PC-3 (cell line): ENCODE data around the gene PYGO2. TPM values are rescaled to one million over a fixed set of nuclear protein-coding genes. Genes with fewer than 3 reads are reported as not detected.

Experiments
- ATAC-seq: fragments of 200-7000 bp; cut with Tn5 transposase; 2 replicates; pipeline ENCODE4 v1.9.1; 2020; ENCODE audit warnings: mild to moderate bottlenecking, moderate library complexity
- BruUV-seq: library from RNA; stranded (reverse); fragments of 400-500 nt; replicated peaks from 2 replicates; lab custom pipeline; 2021; lab: Mats Ljungman, UMichigan
- CTCF ChIA-PET: fragments of 300-600 bp; sonication (Branson Sonifier 250); formaldehyde crosslinking; loops from one replicate; lab custom pipeline; 2022; ENCODE audit warnings: antibody characterized with exemption; lab: Charles Lee
- POLR2A ChIA-PET: fragments of 300-600 bp; sonication (Branson Sonifier 250); formaldehyde crosslinking; loops from one replicate; lab custom pipeline; 2022; ENCODE audit warnings: antibody characterized with exemption; ENCODE audit not compliant: unreplicated experiment; lab: Charles Lee
- DNase-seq: peaks from one replicate; pipeline ENCODE4 v3.0.0-alpha.2; 2015
- H2AFZ ChIP-seq: fragments of 300-600 bp; sonication (generic); 2 replicates; pipeline ENCODE4 v1.6.0; 2016; ENCODE audit warnings: antibody characterized with exemption, low read length
- H3F3A ChIP-seq: fragments of 300-600 bp; sonication (generic); one replicate; pipeline ENCODE4 v1.6.0; 2017; ENCODE audit warnings: antibody characterized with exemption, low read length, control low read depth, mild to moderate bottlenecking; ENCODE audit not compliant: unreplicated experiment
- H3K27ac ChIP-seq: fragments of 300-600 bp; sonication (generic); 2 replicates; pipeline ENCODE4 v1.5.1; 2016; ENCODE audit warnings: mild to moderate bottlenecking, low read length
- H3K27me3 ChIP-seq: fragments of 300-600 bp; sonication (generic); 2 replicates; pipeline ENCODE4 v1.6.1; 2016; ENCODE audit warnings: low read length, mixed read lengths
- H3K36me3 ChIP-seq: fragments of 300-600 bp; sonication (generic); 2 replicates; pipeline ENCODE4 v1.6.1; 2016; ENCODE audit warnings: low read depth, mixed run types, low read length, mixed read lengths
- H3K4me1 ChIP-seq: fragments of 300-600 bp; sonication (generic); 2 replicates; pipeline ENCODE4 v1.5.1; 2016; ENCODE audit warnings: low read length; ENCODE audit not compliant: insufficient read depth
- H3K4me2 ChIP-seq: fragments of 300-600 bp; sonication (generic); 2 replicates; pipeline ENCODE4 v1.6.0; 2016; ENCODE audit warnings: low read length
- H3K4me3 ChIP-seq: fragments of 300-600 bp; sonication (generic); 2 replicates; pipeline ENCODE4 v1.5.1; 2016; ENCODE audit warnings: mild to moderate bottlenecking, low read length, mixed read lengths
- H3K79me2 ChIP-seq: fragments of 300-600 bp; sonication (generic); 2 replicates; pipeline ENCODE4 v1.6.1; 2017; ENCODE audit warnings: low read length, mixed read lengths
- H3K9ac ChIP-seq: fragments of 300-600 bp; sonication (generic); 2 replicates; pipeline ENCODE4 v1.6.0; 2016; ENCODE audit warnings: mild to moderate bottlenecking, low read length
- H3K9me2 ChIP-seq: fragments of 300-600 bp; sonication (generic); replicated peaks from 2 replicates; pipeline ENCODE4 v1.6.1; 2016; ENCODE audit warnings: mixed run types, low read length, mixed read lengths
- H3K9me3 ChIP-seq: fragments of 300-600 bp; sonication (generic); 2 replicates; pipeline ENCODE4 v1.6.1; 2016; ENCODE audit warnings: low read length, mixed read lengths
- H4K20me1 ChIP-seq: fragments of 300-600 bp; sonication (generic); 2 replicates; pipeline ENCODE4 v1.6.1; 2016; ENCODE audit warnings: low read length, mixed read lengths
- EZH2 ChIP-seq: fragments of 300-600 bp; sonication (generic); IDR thresholded peaks from one replicate; pipeline ENCODE4 v1.6.1; 2017; ENCODE audit warnings: antibody characterized with exemption, mild to moderate bottlenecking, low read length; ENCODE audit not compliant: unreplicated experiment
- EZH2phosphoT487 ChIP-seq: fragments of 300-600 bp; sonication (generic); IDR thresholded peaks from 2 replicates; pipeline ENCODE4 v1.6.1; 2018; ENCODE audit warnings: mild to moderate bottlenecking, antibody characterized with exemption, low read length, borderline replicate concordance
- intact Hi-C: fragments of 100-400 bp; cut with micrococcal nuclease; formaldehyde crosslinking; loops from 2 replicates; pipeline ENCODE4 v1.9.0; 2023
- total RNA-seq: library from RNA; depleted of rRNA; stranded (reverse); fragments of >200 nt; gene quantifications from 2 replicates; pipeline ENCODE4 v1.2.3, GENCODE V29; 2014
- TF ChIP-seq, protein P1 (sequence below): fragments of 300-600 bp; sonication (generic); conservative IDR thresholded peaks from 2 replicates; pipeline ENCODE4 v1.5.1; 2017; ENCODE audit warnings: antibody characterized with exemption, low read depth, mild to moderate bottlenecking, low read length

The PYGO2 gene
- total RNA-seq, 1 experiment from 2014 or later = 41.7 TPM

DNA sequence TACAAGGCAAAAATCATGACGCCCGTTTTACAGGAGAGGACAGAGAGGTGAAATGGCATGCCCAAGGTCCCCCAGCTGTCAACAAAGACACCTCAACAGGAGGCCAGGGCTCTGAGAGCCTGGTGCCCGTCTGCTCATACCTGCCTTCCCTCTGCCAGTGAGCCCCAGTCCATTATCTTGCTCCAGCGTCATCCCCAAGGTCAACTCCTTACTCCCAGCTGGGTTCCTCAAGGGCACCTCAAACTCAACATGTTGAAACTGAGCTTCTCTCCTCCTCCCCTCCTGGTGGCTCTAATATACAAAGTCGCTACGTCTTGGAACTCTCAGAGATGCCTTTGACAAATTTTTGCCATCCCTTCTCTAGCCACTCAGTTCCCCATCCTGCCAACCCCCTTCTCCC is 8.9 kb downstream of the PYGO2 start:
- TF ChIP-seq EZH2 = no peak
- TF ChIP-seq, protein P1, sequence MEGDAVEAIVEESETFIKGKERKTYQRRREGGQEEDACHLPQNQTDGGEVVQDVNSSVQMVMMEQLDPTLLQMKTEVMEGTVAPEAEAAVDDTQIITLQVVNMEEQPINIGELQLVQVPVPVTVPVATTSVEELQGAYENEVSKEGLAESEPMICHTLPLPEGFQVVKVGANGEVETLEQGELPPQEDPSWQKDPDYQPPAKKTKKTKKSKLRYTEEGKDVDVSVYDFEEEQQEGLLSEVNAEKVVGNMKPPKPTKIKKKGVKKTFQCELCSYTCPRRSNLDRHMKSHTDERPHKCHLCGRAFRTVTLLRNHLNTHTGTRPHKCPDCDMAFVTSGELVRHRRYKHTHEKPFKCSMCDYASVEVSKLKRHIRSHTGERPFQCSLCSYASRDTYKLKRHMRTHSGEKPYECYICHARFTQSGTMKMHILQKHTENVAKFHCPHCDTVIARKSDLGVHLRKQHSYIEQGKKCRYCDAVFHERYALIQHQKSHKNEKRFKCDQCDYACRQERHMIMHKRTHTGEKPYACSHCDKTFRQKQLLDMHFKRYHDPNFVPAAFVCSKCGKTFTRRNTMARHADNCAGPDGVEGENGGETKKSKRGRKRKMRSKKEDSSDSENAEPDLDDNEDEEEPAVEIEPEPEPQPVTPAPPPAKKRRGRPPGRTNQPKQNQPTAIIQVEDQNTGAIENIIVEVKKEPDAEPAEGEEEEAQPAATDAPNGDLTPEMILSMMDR = no peak
- no peak for TF ChIP-seq EZH2phosphoT487
- H2AFZ ChIP-seq = no peak overlapping the region
- no peaks in the 10 kb centered on the region for H3K9me3 ChIP-seq
- H3K4me3 ChIP-seq = no peak overlapping the region
- no peaks in the 10 kb centered on the region for H4K20me1 ChIP-seq
- no peak overlapping the region for H3K9ac ChIP-seq
- ChIA-PET CTCF (no interaction called here), POLR2A (no interaction called here)
- no peaks in the 10 kb centered on the region for H3K36me3 ChIP-seq
- H3K27me3 ChIP-seq = no peaks in the 10 kb centered on the region
- H3K4me2 ChIP-seq = no peak overlapping the region
- no peaks in the 10 kb centered on the region for H3K9me2 ChIP-seq
- H3K79me2 ChIP-seq = no peaks in the 10 kb centered on the region
- no peak for ATAC-seq
- no TSS peak for BruUV-seq
- intact Hi-C loops = no loop called here
- H3K27ac ChIP-seq = no peak overlapping the region
- H3F3A ChIP-seq = no peaks in the 10 kb centered on the region
- DNase-seq = no peak
- peaks cover 13% of the 10 kb centered on the region for H3K4me1 ChIP-seq

GRCh38 chr1:154951901-154952657 is 9.5 kb downstream of the PYGO2 start:
- Histone ChIP-seq H3K4me2 (no peak overlapping the region), H2AFZ (no peak overlapping the region), H3K79me2 (no peaks in the 10 kb centered on the region), H3K36me3 (no peaks in the 10 kb centered on the region), H3K9ac (no peak overlapping the region), H4K20me1 (no peaks in the 10 kb centered on the region), H3F3A (no peaks in the 10 kb centered on the region), H3K4me3 (no peak overlapping the region), H3K4me1 (peaks cover 13% of the 10 kb centered on the region), H3K9me3 (no peaks in the 10 kb centered on the region), H3K27me3 (no peaks in the 10 kb centered on the region), H3K9me2 (no peaks in the 10 kb centered on the region), H3K27ac (no peak overlapping the region)
- no peak for DNase-seq
- ChIA-PET CTCF (no interaction called here), POLR2A (no interaction called here)
- no peak for ATAC-seq
- intact Hi-C loops = no loop called here
- no TSS peak for BruUV-seq
- TF ChIP-seq, protein P1 = no peak
- TF ChIP-seq EZH2phosphoT487 = no peak
- no peak for TF ChIP-seq EZH2

- no peak for ATAC-seq
- Histone ChIP-seq H3K9me2 (no peaks in the 10 kb centered on the region), H3K4me1 (no peaks in the 10 kb centered on the region), H3K4me2 (no peak overlapping the region), H3K79me2 (no peaks in the 10 kb centered on the region), H3K36me3 (no peaks in the 10 kb centered on the region), H3F3A (no peaks in the 10 kb centered on the region), H3K9me3 (no peaks in the 10 kb centered on the region), H3K27ac (no peak overlapping the region), H2AFZ (no peak overlapping the region), H3K9ac (no peak overlapping the region), H3K4me3 (no peak overlapping the region), H3K27me3 (no peaks in the 10 kb centered on the region), H4K20me1 (no peaks in the 10 kb centered on the region)
- ChIA-PET POLR2A (no interaction called here), CTCF (no interaction called here)
- TF ChIP-seq EZH2 = no peak
- TF ChIP-seq EZH2phosphoT487 = no peak
- TF ChIP-seq, protein P1 = no peak
- intact Hi-C loops = no loop called here
- DNase-seq = no peak
- BruUV-seq = no TSS peak
These were observed 13.5 kb downstream of the PYGO2 start for GRCh38 chr1:154948079-154948478.
